HG02571 (cell line): ENCODE data around the gene DDR2.
"Not testable (repeated sequence)": the region's sequence is repeated elsewhere in the genome, so short reads cannot be mapped to it uniquely, and the experiment has no call there.

Source experiments
- ATAC-seq: cut with Tn5 transposase; IDR thresholded peaks from one replicate; pipeline ENCODE4 v1.9.1; 2021; ENCODE audit warnings: mild to moderate bottlenecking, moderate library complexity; ENCODE audit not compliant: unreplicated experiment

The DDR2 gene

DNA sequence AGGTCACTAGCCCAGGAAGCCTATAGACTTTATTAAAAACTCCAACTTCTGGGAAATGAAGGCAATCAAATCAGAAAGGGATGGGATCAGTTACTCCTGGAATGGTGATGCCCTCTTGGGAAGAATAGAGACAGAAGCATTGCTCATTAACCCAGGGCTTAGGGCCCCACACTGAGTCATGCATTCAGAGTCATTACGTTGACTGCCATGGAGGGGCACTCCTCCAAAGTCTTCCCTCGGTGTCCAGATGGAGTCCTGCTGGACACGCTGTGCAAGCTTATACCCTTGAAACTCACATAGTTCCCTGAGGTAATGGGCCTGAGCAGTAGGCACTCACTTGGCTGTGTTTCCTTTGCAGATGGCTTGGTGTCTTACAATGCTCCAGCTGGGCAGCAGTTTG is 123.0 kb downstream of the DDR2 start:
- ATAC-seq: no peak

DNA sequence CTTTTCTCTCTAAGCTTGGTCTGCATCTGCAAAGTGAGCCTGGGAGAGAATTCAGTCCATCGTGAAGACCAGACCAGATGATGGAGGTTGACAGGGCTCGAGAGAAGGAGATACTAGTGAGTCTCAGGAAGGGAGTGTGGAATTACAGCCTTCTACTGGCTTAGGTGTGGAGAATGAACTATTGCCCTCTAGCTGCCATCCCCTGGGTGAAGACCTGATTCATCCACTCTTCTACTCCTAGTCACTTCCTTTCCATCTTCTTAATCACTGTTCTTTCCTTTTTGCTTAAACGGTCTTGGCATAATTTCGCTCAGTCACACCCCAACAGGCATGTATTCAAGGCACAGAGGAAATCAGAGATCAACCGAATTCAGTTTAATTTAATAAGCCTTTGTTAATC is 124.3 kb downstream of the DDR2 start:
- ATAC-seq: no peak

DNA sequence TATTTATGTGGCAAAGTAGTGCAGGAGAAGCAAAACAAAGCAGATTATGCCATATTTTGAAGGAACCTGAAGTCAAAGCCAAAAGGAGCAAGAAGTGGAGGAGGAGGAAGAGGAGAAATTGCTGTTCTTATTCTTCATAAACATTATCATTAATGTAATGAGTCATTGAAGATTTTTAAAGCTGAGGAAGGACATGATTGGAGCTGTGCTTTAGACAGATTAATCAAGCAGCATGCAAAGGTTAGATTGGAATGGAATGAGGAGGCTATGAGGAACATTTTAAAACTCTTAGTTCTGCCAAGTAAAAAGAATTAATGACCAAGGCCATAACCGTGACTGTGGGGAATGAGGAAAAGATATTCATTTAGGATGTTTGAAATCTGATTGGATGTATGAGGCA is 125.2 kb downstream of the DDR2 start:
- ATAC-seq: no peak

DNA sequence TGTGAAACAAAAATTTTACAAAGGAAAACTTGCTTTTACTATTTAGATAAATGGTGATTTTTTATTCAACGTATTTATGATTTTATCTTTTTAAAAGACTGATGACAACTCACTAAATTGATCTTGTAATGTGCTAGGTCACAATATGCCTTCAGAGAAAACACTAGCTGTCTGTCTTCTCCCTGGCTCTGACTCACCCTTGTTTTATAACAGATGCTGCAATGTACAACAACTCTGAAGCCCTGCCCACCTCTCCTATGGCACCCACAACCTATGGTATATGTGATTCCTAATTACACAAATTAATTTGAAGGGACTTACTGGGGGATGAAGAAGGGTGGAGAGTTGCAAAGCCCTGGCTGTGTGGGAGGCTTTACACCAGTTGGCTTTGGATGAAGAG is 133.5 kb downstream of the DDR2 start:
- no peak for ATAC-seq

DNA sequence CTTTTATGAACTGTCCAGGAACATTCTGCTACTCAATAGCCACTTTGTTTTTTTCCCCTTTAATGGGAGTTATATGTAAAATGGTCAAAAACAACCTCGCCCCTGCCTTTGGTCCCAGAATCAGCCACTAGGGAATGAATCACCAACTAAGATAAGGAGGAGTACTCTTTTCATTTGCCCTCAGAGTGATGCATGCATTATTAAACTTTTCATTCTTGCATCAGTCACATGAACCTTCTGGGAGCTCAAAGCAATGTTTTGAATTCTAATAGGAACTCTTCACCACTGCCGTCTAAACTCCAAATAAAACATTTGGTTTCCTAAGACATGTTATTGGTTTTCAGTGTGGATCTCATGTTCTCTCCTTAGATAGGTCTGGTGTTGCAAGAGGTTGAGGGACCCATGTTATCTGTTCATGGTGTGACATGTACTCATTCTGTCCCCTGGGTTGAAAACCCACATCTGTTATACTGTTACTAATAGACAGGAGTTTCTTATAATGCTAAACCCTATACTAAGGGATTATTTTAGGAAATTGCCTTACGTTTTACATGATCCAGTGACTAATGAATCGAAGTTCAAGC is 140.4 kb downstream of the DDR2 start:
- ATAC-seq: no peak

DNA sequence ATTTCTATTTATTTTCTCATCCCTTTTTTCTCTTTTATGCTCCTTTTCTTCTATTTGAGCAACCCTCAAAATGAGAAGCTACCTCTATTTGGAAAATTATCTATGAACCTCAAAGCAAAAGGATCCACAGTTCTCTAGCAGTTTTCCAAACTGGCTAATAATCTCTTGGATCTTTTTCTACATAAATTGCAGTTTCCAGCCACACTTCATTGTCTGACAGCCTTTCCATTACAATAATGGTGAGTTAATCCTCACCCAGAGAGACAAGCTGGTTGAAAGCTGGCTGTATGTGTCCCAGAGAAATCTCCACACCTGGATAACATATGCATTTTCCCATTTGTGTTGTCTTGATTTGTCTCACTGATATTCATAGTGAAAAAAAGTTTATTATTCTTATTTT is 141.7 kb downstream of the DDR2 start:
- ATAC-seq: no peak

DNA sequence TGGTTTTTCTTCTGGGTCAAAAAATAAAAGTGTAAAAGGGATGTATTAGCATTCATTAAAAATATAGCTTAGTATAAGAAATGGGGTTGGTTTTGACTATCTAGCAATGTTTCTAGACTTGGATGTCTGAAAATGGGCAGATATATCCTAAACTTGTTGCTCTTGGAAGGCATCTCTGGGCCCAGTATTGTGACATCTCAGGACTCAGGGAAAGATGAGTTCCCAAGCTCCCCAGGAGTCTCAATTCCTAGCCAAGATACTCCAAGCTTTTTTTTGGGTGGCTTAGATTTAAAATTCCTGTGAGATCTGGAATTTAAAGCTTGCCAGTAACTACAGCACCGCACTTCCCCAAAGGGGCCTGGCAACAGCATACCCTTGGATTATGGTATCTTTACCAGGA is 146.8 kb downstream of the DDR2 start:
- no peak for ATAC-seq

DNA sequence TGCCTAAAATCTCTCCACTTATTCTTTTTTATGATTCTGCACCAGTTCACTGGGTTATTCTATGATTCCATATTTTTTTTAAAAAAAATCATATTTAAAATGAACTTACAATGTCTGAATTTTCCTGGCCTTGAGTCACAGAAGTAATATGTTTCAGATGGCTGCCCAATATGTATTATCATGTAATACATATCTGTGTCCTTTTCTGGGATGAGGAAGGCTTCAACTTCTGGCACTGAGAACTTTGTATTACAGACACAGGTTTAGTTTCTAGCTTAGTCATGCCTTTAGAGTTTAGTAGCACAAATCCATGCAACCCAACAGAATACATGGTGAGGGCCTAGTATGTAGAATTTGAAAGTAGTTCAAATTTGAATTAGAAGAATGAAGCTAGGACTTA is 150.4 kb downstream of the DDR2 start:
- no peak for ATAC-seq

DNA sequence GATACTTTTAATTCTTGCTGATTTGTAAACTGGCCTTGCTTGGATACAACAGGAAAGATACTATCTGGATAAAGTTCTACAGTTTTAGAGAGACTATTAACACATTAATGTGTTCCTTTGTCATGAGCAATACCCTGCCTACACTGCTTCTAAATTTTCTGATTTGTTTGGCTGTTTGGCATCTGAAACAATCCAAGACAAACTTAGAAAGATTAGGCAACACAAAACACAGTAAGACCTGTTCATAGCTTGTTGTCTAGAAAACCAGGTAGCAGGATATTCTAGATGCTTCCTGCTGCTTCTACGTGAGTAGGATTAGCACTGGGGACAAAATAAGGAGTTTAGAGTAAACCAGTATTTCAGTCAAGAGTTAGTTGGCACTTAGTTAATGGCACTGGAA is 152.7 kb downstream of the DDR2 start:
- not testable (repeated sequence) for ATAC-seq

DNA sequence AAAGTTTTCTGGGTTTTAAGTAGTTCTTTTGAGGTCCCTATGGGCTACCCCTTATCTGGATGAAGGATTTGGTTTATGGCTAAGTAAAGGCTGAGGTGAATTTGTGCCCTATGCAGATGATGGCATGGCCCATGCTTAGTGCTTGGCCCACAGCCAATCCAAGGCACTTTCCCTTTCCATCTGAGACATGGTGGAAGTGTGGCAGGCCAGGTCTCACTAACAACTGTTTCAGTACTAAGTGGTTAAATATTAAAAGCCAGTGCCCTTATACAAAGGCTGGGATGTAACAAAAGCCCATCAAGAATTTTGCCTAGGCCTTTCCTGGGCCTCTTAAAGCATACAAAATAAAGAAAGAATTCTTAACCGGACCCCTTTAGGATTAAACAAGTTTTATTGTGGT is 156.5 kb downstream of the DDR2 start:
- ATAC-seq: not testable (repeated sequence)

DNA sequence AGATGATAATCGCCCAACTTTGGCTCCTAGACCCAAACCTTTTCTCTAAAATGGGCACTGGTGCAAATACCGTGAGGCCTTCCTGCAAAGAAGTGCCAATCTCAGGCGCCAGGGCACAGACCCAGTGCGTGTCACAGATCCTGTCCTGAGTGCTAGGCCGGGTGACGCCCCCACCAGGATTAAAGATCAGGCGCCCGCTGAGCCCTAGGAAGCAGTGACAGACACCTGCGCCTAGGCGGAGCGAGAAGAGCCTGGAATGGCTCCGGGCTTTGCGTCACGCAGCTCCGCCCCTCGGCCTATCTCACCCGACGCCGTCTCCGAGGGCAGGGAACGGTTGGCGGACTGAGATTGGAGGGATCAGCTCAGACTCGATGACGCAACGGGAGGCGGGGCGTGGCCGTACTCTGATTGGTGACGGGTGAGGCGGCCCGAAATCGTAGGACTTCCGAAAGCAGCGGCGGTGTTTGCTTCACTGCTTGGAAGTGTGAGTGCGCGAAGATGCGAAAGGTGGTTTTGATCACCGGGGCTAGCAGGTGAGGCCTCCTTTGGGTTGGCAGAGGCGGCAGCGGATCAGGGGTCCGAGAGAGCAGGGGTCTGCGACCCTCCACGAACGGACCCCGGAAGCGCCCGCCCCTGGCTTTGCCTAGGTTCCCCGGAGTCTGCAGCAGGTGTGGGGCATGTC is 158.2 kb downstream of the DDR2 start, which contains the start of gene HSD17B7:
Gene HSD17B7, plus strand, starts transcription at position 400 of the 682 bp plus-strand sequence. Its CDS starts 99 bp downstream, at position 499.
- peak; percentile 100 for ATAC-seq

DNA sequence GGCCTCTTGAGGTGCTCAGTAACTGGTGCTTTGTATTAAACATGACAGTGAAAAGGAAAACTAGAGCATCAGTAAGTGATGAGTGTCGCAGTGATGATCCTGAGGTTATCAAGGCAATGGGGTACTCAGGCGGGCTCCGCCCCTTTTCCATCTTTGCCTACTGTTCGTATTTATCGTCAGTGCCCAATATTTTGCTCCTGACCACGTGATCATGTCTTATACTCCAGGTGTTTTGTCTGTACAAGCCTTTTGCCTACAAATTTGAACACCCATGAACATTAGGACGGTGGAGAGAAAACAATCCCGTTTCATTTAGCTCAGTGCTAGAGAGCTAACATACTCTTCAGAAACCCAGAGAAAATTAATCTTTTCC is 158.7 kb downstream of the DDR2 start:
- ATAC-seq: not testable (repeated sequence)

DNA sequence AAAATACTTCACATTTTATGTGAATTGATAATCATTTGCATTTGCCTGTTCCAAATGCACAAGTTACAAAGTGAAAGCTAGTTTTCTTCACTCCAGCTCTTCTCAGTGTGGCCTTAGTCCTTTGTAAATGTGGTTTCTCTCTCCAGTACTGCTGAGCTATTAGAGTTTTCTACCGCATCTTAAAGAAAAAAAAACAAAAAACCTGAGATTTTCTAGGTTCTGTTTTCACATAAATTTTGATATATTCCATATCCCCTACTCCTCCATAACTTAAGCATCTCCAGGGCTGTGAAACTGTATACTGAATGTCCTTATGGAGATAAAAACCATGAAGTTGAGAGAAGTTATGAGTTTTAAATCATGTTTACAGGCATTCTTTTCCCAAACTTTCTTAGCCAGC is 162.0 kb downstream of the DDR2 start:
- ATAC-seq: not testable (repeated sequence)

DNA sequence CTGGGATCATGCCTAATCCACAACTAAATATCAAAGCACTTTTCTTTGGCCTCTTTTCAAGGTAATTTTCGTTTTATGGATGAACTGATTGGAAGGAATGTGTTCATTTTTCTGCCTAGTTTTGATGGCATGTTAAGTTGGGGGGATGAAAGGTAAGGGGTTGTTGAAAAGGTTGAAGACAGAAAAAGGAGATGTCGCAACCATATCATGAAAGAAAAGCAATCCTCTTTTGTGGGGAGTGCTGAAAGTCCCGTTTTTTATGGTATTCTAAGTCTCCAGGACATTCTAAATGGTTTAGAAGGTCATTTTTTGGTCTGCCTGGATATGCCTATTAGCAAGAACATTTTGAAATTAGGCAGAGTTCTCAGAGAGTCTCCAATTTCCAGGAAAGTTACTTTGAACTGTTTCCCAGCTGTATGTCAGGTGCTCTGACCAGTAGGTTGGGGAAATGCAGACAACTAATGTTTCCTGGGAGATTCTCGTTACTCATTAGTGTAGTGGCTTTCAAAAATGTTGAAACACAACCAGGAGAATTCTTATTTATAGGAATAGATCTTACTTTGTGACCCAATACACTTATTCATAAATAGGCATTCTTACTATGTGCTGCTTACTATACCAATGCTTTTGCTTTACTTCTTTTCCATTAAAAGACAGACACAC is 164.5 kb downstream of the DDR2 start:
- ATAC-seq: not testable (repeated sequence)

DNA sequence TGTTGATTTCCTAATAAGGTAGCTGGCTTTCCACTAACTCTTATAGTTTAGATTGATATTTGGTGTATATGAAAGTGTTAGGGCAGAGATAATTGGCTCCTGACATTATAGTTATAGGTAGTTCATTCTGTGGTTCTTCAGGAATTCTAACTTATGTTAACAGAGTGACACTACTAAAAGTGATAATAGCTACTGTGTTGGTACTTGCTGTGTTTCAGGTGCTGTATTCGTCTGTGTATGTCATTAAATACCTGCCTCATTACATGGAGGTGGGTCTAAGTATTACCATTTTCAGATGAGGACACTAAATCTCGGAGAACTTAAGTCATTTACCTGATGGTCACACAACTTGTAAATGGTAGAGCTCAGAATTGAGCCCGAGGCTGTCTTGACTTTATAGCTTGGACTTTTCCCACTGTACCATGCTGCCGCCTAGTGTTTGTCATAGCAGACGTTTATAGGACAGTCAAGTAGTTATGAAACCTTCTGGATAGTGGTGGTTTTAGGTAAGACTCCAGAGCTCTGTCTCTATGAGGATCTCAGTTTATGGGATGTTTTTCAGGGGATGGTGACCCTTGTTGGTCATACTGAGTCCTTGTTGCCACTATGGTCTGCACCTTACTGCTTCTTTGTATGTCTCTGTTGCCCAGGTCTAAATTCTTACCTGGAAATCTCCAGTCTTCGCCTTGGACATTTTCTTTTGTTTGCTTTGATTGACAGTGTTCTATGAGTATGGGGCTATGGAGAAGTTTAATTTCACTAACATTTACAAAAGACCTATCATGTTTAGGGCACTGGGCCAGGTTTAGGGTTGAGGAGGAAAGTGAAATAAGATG is 167.9 kb downstream of the DDR2 start:
- ATAC-seq: not testable (repeated sequence)

DNA sequence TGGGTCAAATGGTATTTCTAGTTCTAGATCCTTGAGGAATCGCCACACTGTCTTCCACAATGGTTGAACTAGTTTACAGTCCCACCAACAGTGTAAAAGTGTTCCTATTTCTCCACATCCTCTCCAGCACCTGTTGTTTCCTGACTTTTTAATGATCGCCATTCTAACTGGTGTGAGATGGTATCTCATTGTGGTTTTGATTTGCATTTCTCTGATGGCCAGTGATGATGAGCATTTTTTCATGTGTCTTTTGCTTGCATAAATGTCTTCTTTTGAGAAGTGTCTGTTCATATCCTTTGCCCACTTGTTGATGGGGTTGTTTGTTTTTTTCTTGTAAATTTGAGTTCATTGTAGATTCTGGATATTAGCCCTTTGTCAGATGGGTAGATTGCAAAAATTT is 175.2 kb downstream of the DDR2 start:
- not testable (repeated sequence) for ATAC-seq

DNA sequence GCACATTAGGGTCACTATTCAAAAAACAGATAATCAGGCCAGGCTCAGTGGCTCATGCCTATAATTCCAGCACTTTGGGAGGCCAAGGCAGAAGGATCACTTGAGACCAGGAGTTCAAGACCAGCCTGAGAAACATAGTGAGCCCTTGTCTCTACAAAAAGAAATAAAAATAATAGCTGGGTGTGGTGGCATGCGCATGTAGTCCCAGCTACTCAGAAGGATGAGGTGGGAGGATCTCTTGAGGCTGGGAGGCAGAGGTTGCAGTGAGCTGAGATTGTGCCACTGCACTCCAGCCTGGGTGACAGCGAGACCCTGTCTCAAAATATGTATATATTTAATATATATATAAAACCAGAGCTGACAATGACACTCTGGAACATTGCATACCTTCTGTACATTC is 180.1 kb downstream of the DDR2 start:
- ATAC-seq: not testable (repeated sequence)

DNA sequence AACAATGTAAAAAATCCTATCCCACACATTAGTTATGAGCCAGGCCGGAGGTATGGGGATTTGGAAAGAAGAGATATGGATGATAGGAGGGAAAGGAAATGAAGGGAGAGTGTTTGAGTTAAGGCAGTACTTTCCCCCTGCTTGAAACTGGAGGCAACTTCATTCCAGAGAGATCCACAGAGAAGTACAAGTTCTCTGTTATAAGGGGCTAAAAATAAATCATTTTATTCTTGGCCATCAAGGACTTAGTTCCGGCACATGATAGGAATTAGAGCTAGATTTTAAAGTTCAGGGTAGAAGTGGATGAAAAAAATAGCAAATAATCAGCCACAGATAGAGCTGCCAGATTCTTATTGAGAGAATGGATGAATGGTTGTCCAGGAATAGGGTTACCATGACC is 185.9 kb downstream of the DDR2 start:
- not testable (repeated sequence) for ATAC-seq

DNA sequence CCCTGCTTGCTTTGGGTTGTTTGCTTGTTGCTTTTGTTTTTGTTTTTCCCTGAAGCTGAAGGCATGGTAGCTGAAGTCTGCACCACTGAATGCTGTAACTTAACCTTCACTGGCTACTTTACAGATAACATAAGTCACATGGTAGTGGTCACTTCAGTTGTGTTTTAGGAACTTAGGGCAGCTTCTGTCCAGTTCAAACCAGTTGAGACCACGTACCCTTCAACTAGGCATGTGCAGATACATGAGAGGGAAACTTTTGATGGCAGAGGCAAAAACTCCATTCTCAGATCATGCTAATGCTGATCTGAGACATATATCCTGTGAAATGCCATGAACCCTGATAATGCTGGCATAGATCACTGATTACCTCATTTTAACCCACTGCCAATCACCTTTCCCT is 186.4 kb downstream of the DDR2 start:
- ATAC-seq: not testable (repeated sequence)

DNA sequence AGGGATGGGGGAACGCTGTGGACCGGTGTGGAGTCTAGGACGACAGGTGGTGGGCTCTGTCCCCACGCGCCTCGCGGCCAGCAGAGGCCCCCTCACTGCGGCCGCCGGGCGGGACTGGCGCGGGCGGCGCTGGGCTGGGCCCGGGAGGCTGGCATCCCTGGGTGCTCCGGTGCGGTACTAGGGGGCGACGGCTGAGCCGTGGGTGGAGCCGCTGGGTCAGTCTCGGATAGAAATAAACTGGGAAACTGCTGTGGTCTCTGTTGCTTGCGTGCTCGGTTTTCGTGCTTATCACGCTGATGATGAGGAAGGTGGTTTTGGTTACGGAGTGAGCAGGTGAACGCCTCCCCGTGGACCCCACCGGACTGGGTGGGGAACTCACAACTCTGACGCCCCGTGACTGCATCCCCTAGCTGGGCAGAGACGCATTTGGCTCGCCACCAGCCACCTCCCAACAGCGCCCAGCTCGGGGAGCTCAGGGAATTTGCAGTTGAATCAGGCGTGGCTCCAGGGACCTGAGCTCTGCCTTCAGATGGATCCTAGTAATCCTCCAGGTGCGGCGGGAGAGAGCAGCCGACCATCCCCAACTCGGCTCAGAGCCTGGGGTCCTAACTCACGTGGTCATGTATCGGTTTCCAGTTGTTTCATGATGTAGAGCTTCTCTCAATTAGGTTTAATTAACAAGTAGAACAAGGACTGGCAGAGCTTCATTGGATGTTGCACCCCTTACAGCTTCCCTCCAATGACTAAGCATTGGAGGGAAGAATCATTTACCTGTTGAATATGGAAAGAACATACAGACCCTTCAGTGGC is 190.3 kb downstream of the DDR2 start:
- ATAC-seq: no peak

DNA sequence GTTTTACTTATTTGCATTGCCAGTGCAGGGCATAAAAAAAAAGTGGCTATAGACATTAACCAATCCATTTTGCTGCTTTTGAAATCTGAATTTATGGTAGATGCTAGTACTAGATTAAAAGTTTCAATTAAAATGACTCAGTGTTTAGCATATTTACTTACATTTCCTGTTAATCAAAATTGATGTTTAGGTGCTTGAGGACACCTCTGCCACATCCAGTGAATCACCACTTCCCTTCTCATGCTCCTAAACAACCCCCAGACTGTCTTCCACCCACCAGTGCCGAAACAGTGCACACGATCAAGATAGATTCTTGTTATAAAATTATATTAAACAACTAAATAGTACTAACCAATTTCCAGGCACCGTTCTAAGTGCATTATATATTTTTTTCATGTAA is 191.0 kb downstream of the DDR2 start:
- ATAC-seq: no peak
